Measurements from ENCODE around the gene VPS54.

DNA sequence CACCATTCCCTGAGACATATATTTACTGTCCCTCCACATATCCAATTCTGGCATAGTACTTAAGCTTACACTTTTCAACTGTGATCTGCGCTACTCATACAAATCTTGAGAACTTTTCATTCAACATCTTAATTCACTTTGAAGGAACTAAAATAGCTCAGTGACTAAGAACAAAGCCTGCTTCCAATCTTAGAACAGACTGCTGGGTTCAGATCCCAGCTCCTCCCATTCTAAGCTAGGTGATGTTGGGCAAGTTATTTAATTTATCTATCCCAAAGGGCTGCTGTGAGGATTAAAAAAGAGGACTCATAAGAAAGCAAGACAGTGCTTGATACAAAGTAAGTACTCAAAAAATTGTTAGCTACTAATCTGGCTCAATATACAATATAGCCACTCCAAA, 119.6 kb downstream of the VPS54 start:
- TF ChIP-seq, protein P1, sequence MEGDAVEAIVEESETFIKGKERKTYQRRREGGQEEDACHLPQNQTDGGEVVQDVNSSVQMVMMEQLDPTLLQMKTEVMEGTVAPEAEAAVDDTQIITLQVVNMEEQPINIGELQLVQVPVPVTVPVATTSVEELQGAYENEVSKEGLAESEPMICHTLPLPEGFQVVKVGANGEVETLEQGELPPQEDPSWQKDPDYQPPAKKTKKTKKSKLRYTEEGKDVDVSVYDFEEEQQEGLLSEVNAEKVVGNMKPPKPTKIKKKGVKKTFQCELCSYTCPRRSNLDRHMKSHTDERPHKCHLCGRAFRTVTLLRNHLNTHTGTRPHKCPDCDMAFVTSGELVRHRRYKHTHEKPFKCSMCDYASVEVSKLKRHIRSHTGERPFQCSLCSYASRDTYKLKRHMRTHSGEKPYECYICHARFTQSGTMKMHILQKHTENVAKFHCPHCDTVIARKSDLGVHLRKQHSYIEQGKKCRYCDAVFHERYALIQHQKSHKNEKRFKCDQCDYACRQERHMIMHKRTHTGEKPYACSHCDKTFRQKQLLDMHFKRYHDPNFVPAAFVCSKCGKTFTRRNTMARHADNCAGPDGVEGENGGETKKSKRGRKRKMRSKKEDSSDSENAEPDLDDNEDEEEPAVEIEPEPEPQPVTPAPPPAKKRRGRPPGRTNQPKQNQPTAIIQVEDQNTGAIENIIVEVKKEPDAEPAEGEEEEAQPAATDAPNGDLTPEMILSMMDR (IDR thresholded peaks at IDR 0.05) = no peak
- no peak for TF ChIP-seq ZFX (IDR thresholded peaks at IDR 0.05; ENCODE audit: borderline replicate concordance)
